ENCODE data around the gene OPA1.

The OPA1 gene

GRCh38 chr3:193569119-193569518, 23.9 kb upstream of the OPA1 start:
- no peak overlapping the region for H3K4me3 Mint-ChIP-seq
- H3K9me3 Mint-ChIP-seq (ENCODE audit: low read depth) = no peaks in the 10 kb centered on the region
- H3K4me1 Mint-ChIP-seq (ENCODE audit: low read depth) = no peaks in the 10 kb centered on the region
- no peaks in the 10 kb centered on the region for H3K36me3 Mint-ChIP-seq
- H3K27ac Mint-ChIP-seq = no peak overlapping the region
- H3K27me3 Mint-ChIP-seq = no peaks in the 10 kb centered on the region

- H3K4me3 Mint-ChIP-seq = no peak overlapping the region
- H3K4me1 Mint-ChIP-seq (ENCODE audit: low read depth) = no peaks in the 10 kb centered on the region
- H3K27me3 Mint-ChIP-seq = no peaks in the 10 kb centered on the region
- H3K9me3 Mint-ChIP-seq (ENCODE audit: low read depth) = no peaks in the 10 kb centered on the region
- no peaks in the 10 kb centered on the region for H3K36me3 Mint-ChIP-seq
- no peak overlapping the region for H3K27ac Mint-ChIP-seq
These were observed 20.5 kb upstream of the OPA1 start for GRCh38 chr3:193572426-193572908.

GRCh38 chr3:193573403-193574191, 19.4 kb upstream of the OPA1 start:
- no peaks in the 10 kb centered on the region for H3K4me1 Mint-ChIP-seq (ENCODE audit: low read depth)
- H3K4me3 Mint-ChIP-seq = no peak overlapping the region
- H3K36me3 Mint-ChIP-seq = no peaks in the 10 kb centered on the region
- no peaks in the 10 kb centered on the region for H3K9me3 Mint-ChIP-seq (ENCODE audit: low read depth)
- no peaks in the 10 kb centered on the region for H3K27me3 Mint-ChIP-seq
- no peak overlapping the region for H3K27ac Mint-ChIP-seq

- peaks cover 4% of the 10 kb centered on the region for H3K36me3 Mint-ChIP-seq
- no peaks in the 10 kb centered on the region for H3K9me3 Mint-ChIP-seq (ENCODE audit: low read depth)
- no peaks in the 10 kb centered on the region for H3K27me3 Mint-ChIP-seq
- H3K4me1 Mint-ChIP-seq (ENCODE audit: low read depth) = no peaks in the 10 kb centered on the region
- H3K4me3 Mint-ChIP-seq = no peak overlapping the region
- no peak overlapping the region for H3K27ac Mint-ChIP-seq
These were observed 18.4 kb upstream of the OPA1 start for GRCh38 chr3:193574488-193575070.

- H3K27me3 Mint-ChIP-seq = no peaks in the 10 kb centered on the region
- H3K36me3 Mint-ChIP-seq = peaks cover 5% of the 10 kb centered on the region
- no peak overlapping the region for H3K27ac Mint-ChIP-seq
- H3K4me3 Mint-ChIP-seq = no peak overlapping the region
- H3K9me3 Mint-ChIP-seq (ENCODE audit: low read depth) = no peaks in the 10 kb centered on the region
- peaks cover 5% of the 10 kb centered on the region for H3K4me1 Mint-ChIP-seq (ENCODE audit: low read depth)
These were observed 7.5 kb upstream of the OPA1 start for GRCh38 chr3:193585530-193585929.

GRCh38 chr3:193586526-193586925, 6.5 kb upstream of the OPA1 start:
- Mint-ChIP-seq H3K27ac (no peak overlapping the region), H3K9me3 (ENCODE audit: low read depth) (no peaks in the 10 kb centered on the region), H3K36me3 (peaks cover 2% of the 10 kb centered on the region), H3K4me3 (no peak overlapping the region), H3K4me1 (ENCODE audit: low read depth) (peaks cover 7% of the 10 kb centered on the region), H3K27me3 (no peaks in the 10 kb centered on the region)

GRCh38 chr3:193589129-193589528, 3.9 kb upstream of the OPA1 start:
- H3K4me1 Mint-ChIP-seq (ENCODE audit: low read depth) = peaks cover 27% of the 10 kb centered on the region
- H3K9me3 Mint-ChIP-seq (ENCODE audit: low read depth) = no peaks in the 10 kb centered on the region
- no peak overlapping the region for H3K4me3 Mint-ChIP-seq
- H3K27ac Mint-ChIP-seq = no peak overlapping the region
- peaks cover 5% of the 10 kb centered on the region for H3K36me3 Mint-ChIP-seq
- H3K27me3 Mint-ChIP-seq = no peaks in the 10 kb centered on the region

GRCh38 chr3:193589616-193590015, 3.4 kb upstream of the OPA1 start:
- no peaks in the 10 kb centered on the region for H3K9me3 Mint-ChIP-seq (ENCODE audit: low read depth)
- H3K36me3 Mint-ChIP-seq = peaks cover 5% of the 10 kb centered on the region
- no peaks in the 10 kb centered on the region for H3K27me3 Mint-ChIP-seq
- H3K4me1 Mint-ChIP-seq (ENCODE audit: low read depth) = peaks cover 31% of the 10 kb centered on the region
- H3K4me3 Mint-ChIP-seq = no peak overlapping the region
- no peak overlapping the region for H3K27ac Mint-ChIP-seq

GRCh38 chr3:193590088-193590856, 2.7 kb upstream of the OPA1 start:
- Mint-ChIP-seq H3K4me3 (no peak overlapping the region), H3K27me3 (no peaks in the 10 kb centered on the region), H3K36me3 (peaks cover 5% of the 10 kb centered on the region), H3K9me3 (ENCODE audit: low read depth) (no peaks in the 10 kb centered on the region), H3K4me1 (ENCODE audit: low read depth) (peaks cover 37% of the 10 kb centered on the region), H3K27ac (no peak overlapping the region)

GRCh38 chr3:193593668-193594030, 641 bp downstream of the OPA1 start:
- no peaks in the 10 kb centered on the region for H3K9me3 Mint-ChIP-seq (ENCODE audit: low read depth)
- peak overlapping the region; percentile 100 for H3K4me3 Mint-ChIP-seq
- H3K27me3 Mint-ChIP-seq = no peaks in the 10 kb centered on the region
- peaks cover 6% of the 10 kb centered on the region for H3K36me3 Mint-ChIP-seq
- H3K4me1 Mint-ChIP-seq (ENCODE audit: low read depth) = peaks cover 61% of the 10 kb centered on the region
- peak overlapping the region; percentile 100 for H3K27ac Mint-ChIP-seq

- H3K4me1 Mint-ChIP-seq (ENCODE audit: low read depth) = peaks cover 75% of the 10 kb centered on the region
- H3K36me3 Mint-ChIP-seq = peaks cover 6% of the 10 kb centered on the region
- H3K9me3 Mint-ChIP-seq (ENCODE audit: low read depth) = no peaks in the 10 kb centered on the region
- H3K4me3 Mint-ChIP-seq = peak overlapping the region; percentile 100
- H3K27me3 Mint-ChIP-seq = no peaks in the 10 kb centered on the region
- peak overlapping the region; percentile 64 for H3K27ac Mint-ChIP-seq
These were observed 2.1 kb downstream of the OPA1 start for GRCh38 chr3:193594946-193595689.

- Mint-ChIP-seq H3K27ac (peak overlapping the region; percentile 80), H3K4me3 (no peak overlapping the region), H3K4me1 (ENCODE audit: low read depth) (peaks cover 76% of the 10 kb centered on the region), H3K36me3 (peaks cover 6% of the 10 kb centered on the region), H3K27me3 (no peaks in the 10 kb centered on the region), H3K9me3 (ENCODE audit: low read depth) (no peaks in the 10 kb centered on the region)
These were observed 3.0 kb downstream of the OPA1 start for GRCh38 chr3:193595939-193596487.

- Mint-ChIP-seq H3K4me1 (ENCODE audit: low read depth) (peaks cover 73% of the 10 kb centered on the region), H3K9me3 (ENCODE audit: low read depth) (no peaks in the 10 kb centered on the region), H3K4me3 (no peak overlapping the region), H3K27me3 (no peaks in the 10 kb centered on the region), H3K27ac (peak overlapping the region; percentile 29), H3K36me3 (peaks cover 6% of the 10 kb centered on the region)
These were observed 5.2 kb downstream of the OPA1 start for GRCh38 chr3:193598202-193598601.

GRCh38 chr3:193599393-193599792, 6.4 kb downstream of the OPA1 start:
- peaks cover 67% of the 10 kb centered on the region for H3K4me1 Mint-ChIP-seq (ENCODE audit: low read depth)
- no peaks in the 10 kb centered on the region for H3K9me3 Mint-ChIP-seq (ENCODE audit: low read depth)
- H3K36me3 Mint-ChIP-seq = peaks cover 4% of the 10 kb centered on the region
- H3K27ac Mint-ChIP-seq = no peak overlapping the region
- H3K4me3 Mint-ChIP-seq = no peak overlapping the region
- no peaks in the 10 kb centered on the region for H3K27me3 Mint-ChIP-seq
